Muscle of leg (tissue), 11 donors: Measurements from ENCODE around the gene ALG12. TPM values are rescaled to one million over a fixed set of nuclear protein-coding genes. Genes with fewer than 3 reads are reported as not detected.

ENCODE experiments used
- DNase-seq: peaks from one replicate; pipeline ENCODE4 v3.0.0; 2013
- H3K27ac ChIP-seq: one replicate; pipeline ENCODE4 v1.5.1; 2013; ENCODE audit warnings: mild to moderate bottlenecking, low read length, control low read depth
- H3K27me3 ChIP-seq: one replicate; pipeline ENCODE4 v1.6.1; 2013; ENCODE audit warnings: low read length; ENCODE audit not compliant: control insufficient read depth, insufficient read depth
- H3K36me3 ChIP-seq: one replicate; pipeline ENCODE4 v1.6.1; 2013; ENCODE audit warnings: low read length; ENCODE audit not compliant: control insufficient read depth, insufficient read depth
- H3K4me1 ChIP-seq: one replicate; pipeline ENCODE4 v1.6.1; 2013; ENCODE audit warnings: low read length; ENCODE audit not compliant: control insufficient read depth, insufficient read depth
- H3K4me3 ChIP-seq: one replicate; pipeline ENCODE4 v1.5.1; 2013; ENCODE audit warnings: low read length, control low read depth
- H3K9me3 ChIP-seq: replicated peaks from 2 replicates; pipeline ENCODE4 v1.6.1; 2013; ENCODE audit warnings: low read depth, low read length; ENCODE audit not compliant: control insufficient read depth
- WGBS: methylation state at CpG from one replicate; pipeline ENCODE4 v1.1.5; 2013; ENCODE audit warnings: missing lambda C conversion rate; ENCODE audit not compliant: insufficient coverage; 5-methylcytosine and 5-hydroxymethylcytosine counted together
- polyA plus RNA-seq, 8 donors: library from polyadenylated mRNA; unstranded; fragments of 120-200 nt; gene quantifications; one replicate each; pipeline versions ENCODE4 v1.2.1 to v1.2.3, GENCODE V29; 2013; ENCODE audit warnings: inconsistent platforms in 1 of 8, low replicate concordance in 1 of 8; ENCODE audit not compliant: insufficient read length in 8 of 8, insufficient read depth in 1 of 8
- total RNA-seq: library from RNA; stranded (reverse); fragments of 120-200 nt; gene quantifications from one replicate; pipeline ENCODE4 v1.2.4, GENCODE V29; 2013

The ALG12 gene
- total and polyA plus RNA-seq, 9 donors: 6.6 to 19.1 (median 15.8) TPM

- 3% methylated on average over 68 of the region's 75 CpGs for WGBS
- H3K4me3 ChIP-seq: no peak overlapping the region
- peaks cover 6% of the 10 kb centered on the region for H3K27me3 ChIP-seq
- no peak overlapping the region for H3K27ac ChIP-seq
- DNase-seq: peak; percentile 54
- peaks cover 3% of the 10 kb centered on the region for H3K36me3 ChIP-seq
- peaks cover 33% of the 10 kb centered on the region for H3K4me1 ChIP-seq
- H3K9me3 ChIP-seq: no peaks in the 10 kb centered on the region
Observed at GRCh38 chr22:49929211-49929979, 11.2 kb upstream of the ALG12 start.

DNA sequence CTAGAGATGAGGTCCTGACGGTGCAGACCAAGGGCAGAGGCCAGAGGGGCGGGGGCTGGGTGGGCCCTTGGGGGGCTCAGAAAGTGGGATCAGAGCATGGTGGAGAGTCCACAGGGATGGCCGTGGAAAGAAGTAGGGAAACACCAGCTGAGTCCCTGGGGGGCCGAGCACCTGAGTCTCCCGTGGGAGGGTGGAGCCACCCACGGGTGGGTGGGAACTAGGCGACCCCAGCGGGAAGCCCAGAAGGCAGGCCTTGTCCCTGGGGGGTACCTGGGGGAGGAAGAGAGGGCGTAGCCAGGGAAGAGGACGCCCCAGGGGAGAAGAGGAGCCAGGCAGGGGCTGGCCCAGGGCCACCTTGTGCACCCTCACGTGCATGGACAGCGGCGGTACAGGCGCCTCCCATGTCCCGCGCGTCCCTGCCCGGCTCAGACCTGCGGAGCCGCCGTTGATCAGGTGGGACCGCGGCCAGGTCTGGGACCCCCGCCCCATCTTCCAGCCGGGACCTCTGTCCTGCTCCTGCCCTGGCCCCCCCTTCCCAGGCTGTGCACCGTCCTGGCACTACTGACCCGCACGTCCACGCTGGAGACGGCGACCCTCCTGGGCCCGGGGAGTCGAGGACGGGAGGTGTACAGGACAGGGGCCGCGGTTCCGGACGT lies 10.4 kb upstream of the ALG12 start:
- Histone ChIP-seq H3K27ac (no peak overlapping the region), H3K9me3 (no peaks in the 10 kb centered on the region), H3K4me1 (peaks cover 26% of the 10 kb centered on the region), H3K27me3 (peaks cover 6% of the 10 kb centered on the region), H3K4me3 (no peak overlapping the region), H3K36me3 (peaks cover 3% of the 10 kb centered on the region)
- WGBS: 36% methylated on average over 34 of the region's 38 CpGs
- no peak for DNase-seq

- Histone ChIP-seq H3K4me3 (no peak overlapping the region), H3K27me3 (peaks cover 6% of the 10 kb centered on the region), H3K4me1 (peaks cover 23% of the 10 kb centered on the region), H3K27ac (no peak overlapping the region), H3K9me3 (no peaks in the 10 kb centered on the region), H3K36me3 (peaks cover 3% of the 10 kb centered on the region)
- no peak for DNase-seq
- WGBS: 81% methylated on average over 8 of the region's 8 CpGs
Observed at GRCh38 chr22:49928185-49928495, 9.9 kb upstream of the ALG12 start.

- Histone ChIP-seq H3K9me3 (no peaks in the 10 kb centered on the region), H3K27me3 (peaks cover 6% of the 10 kb centered on the region), H3K4me3 (no peak overlapping the region), H3K27ac (no peak overlapping the region), H3K4me1 (peaks cover 22% of the 10 kb centered on the region), H3K36me3 (peaks cover 3% of the 10 kb centered on the region)
- DNase-seq: no peak
- WGBS: 89% methylated on average over 23 of the region's 26 CpGs
Observed at GRCh38 chr22:49927483-49928184, 9.4 kb upstream of the ALG12 start.

DNA sequence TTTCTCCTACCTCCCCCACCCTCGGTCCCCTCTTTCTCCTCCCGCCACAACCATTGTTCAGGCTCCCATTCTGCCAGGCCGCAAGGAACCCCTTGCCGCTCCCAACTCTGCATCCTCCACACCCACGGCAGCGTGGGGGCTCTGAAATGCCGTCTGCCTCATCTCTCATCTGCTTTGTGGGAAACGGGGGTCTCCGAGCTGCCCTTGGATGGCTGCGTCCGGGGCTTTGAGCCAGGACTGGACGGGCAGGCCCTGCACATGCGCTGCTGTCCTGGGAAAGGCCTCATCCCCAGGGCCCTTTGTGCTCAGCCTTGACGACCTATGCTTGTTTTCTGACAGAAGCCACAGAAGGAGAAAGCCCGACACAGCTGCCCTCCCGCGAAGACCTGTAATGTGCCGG lies 8.7 kb upstream of the ALG12 start:
- no peak overlapping the region for H3K4me3 ChIP-seq
- H3K4me1 ChIP-seq: peaks cover 22% of the 10 kb centered on the region
- 64% methylated on average over 18 of the region's 18 CpGs for WGBS
- H3K36me3 ChIP-seq: peaks cover 5% of the 10 kb centered on the region
- no peaks in the 10 kb centered on the region for H3K9me3 ChIP-seq
- H3K27me3 ChIP-seq: peaks cover 6% of the 10 kb centered on the region
- DNase-seq: no peak
- no peak overlapping the region for H3K27ac ChIP-seq

GRCh38 chr22:49925525-49926128 lies 7.4 kb upstream of the ALG12 start:
- peaks cover 16% of the 10 kb centered on the region for H3K36me3 ChIP-seq
- no peak overlapping the region for H3K4me3 ChIP-seq
- peaks cover 6% of the 10 kb centered on the region for H3K27me3 ChIP-seq
- H3K27ac ChIP-seq: no peak overlapping the region
- WGBS: 83% methylated on average over 23 of the region's 24 CpGs
- no peak for DNase-seq
- peaks cover 11% of the 10 kb centered on the region for H3K4me1 ChIP-seq
- H3K9me3 ChIP-seq: no peaks in the 10 kb centered on the region

- Histone ChIP-seq H3K9me3 (no peaks in the 10 kb centered on the region), H3K4me3 (no peak overlapping the region), H3K4me1 (peaks cover under 1% of the 10 kb centered on the region), H3K36me3 (peaks cover 22% of the 10 kb centered on the region), H3K27me3 (no peaks in the 10 kb centered on the region), H3K27ac (no peak overlapping the region)
- WGBS: 90% methylated on average over 24 of the region's 31 CpGs
- no peak for DNase-seq
Observed at GRCh38 chr22:49924113-49924833, 6.0 kb upstream of the ALG12 start.

DNA sequence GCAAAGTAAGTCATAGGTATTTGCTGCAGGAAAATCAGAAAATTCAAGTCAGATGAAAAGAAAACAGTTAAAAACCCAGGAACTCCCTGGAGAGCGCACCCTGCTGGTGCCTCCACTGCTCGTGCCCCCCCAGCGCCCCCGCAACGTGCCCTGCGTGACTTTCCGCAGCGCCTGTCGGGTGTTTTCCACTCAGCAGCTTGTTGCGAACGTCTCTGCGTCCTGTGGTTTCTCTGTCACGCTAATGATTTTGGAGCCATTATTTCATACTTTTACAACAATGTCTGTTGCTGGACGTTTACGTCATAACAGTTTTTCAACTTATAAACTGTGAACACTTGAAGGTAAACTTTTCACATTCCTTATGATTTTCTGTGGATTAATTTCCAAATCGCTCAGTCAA lies 5.2 kb upstream of the ALG12 start:
- peaks cover 22% of the 10 kb centered on the region for H3K36me3 ChIP-seq
- H3K4me1 ChIP-seq: peaks cover 6% of the 10 kb centered on the region
- WGBS: 69% methylated on average over 14 of the region's 16 CpGs
- no peaks in the 10 kb centered on the region for H3K27me3 ChIP-seq
- DNase-seq: no peak
- H3K4me3 ChIP-seq: no peak overlapping the region
- H3K27ac ChIP-seq: no peak overlapping the region
- no peaks in the 10 kb centered on the region for H3K9me3 ChIP-seq

GRCh38 chr22:49922926-49923325 lies 4.7 kb upstream of the ALG12 start:
- Histone ChIP-seq H3K27ac (no peak overlapping the region), H3K36me3 (peaks cover 22% of the 10 kb centered on the region), H3K4me3 (no peak overlapping the region), H3K27me3 (no peaks in the 10 kb centered on the region), H3K9me3 (no peaks in the 10 kb centered on the region), H3K4me1 (peaks cover 6% of the 10 kb centered on the region)
- WGBS: 93% methylated on average over 21 of the region's 25 CpGs
- no peak for DNase-seq
